Measurements from ENCODE around the gene FOSB.

Gene FOSB

DNA sequence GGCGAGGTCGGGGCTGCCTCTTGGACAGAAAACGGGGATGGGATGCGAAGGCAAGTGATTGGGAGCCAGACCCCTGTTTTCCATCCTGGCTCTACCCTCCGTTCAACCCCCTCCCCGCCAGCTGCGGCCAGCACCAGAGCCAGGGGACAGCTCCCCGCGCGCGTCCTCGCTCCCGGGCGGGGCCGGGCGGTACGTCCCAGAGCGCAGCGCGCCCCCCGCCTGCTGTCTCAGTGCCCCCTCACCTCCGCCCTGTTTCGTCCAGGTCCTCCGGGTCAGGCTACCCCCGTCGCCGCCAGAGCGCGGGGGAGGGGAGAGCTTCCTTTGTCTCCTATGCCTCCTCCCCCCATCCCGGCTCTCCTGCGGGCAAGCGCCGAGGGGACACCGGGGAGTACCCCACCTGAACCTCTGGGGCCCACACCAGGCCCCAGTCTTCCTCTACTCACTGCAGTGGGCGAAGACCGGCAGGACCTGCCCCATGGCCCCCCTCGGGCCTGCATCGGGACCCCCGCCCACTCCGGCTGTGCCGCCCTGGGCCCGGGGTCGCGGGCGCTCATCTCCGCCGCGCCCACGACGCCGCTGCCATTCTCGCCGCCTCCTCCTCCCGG lies 28.7 kb downstream of the FOSB start:
- Histone ChIP-seq H3K27me3 (peaks cover 43 to 69% (median 64%) of the 10 kb centered on the region in 11 experiments), H4K20me1 (peaks cover 0 to 43% (median 25%) of the 10 kb centered on the region in 11 experiments; a peak in 13 of 22 replicates), H3K4me3 (peak overlapping the region; percentile 68 to 96 (median 76)), H3K9ac (peak overlapping the region; percentile 60 to 81 (median 74)), H3K9me3 (replicated peaks in 1 of 11) (peaks cover 0 to 9% (median 0%) of the 10 kb centered on the region in 11 experiments; a peak in 1 of 22 replicates), H3K27ac (peak overlapping the region in 10 of 11 experiments; percentile 14 to 55 (median 42); a peak in 12 of 22 replicates), H3K4me2 (peak overlapping the region; percentile 96 to 100 (median 100)), H3K36me3 (peaks cover 0 to 12% (median 0%) of the 10 kb centered on the region in 11 experiments; a peak in 4 of 22 replicates), H3K4me1 (peaks cover 49 to 74% (median 56%) of the 10 kb centered on the region in 10 experiments)
- no peak for TF ChIP-seq Cebpa-rat (IDR thresholded peaks at IDR 0.05)

DNA sequence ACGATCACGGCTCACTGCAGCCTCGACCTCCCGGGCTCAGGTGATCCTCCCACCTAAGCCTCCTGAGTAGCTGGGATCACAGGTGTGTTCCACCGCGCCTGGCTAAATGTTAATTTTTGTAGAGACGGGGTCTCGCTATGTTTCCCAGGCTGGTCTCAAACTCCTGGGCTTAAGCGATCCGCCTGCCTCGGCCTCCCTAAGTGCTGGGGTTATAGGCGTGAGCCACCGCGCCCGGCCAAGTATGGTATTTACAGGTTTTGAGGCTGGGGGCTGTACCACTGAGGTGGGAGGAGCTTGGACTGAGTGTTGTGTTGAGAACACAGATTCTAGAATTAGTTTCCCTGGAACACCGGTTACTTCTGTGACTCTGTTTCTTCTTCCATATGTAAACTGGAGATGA lies 30.0 kb downstream of the FOSB start:
- peak overlapping the region in 3 of 10 experiments; percentile 26 to 89 (median 84); a peak in 2 of 20 replicates for H3K4me3 ChIP-seq

DNA sequence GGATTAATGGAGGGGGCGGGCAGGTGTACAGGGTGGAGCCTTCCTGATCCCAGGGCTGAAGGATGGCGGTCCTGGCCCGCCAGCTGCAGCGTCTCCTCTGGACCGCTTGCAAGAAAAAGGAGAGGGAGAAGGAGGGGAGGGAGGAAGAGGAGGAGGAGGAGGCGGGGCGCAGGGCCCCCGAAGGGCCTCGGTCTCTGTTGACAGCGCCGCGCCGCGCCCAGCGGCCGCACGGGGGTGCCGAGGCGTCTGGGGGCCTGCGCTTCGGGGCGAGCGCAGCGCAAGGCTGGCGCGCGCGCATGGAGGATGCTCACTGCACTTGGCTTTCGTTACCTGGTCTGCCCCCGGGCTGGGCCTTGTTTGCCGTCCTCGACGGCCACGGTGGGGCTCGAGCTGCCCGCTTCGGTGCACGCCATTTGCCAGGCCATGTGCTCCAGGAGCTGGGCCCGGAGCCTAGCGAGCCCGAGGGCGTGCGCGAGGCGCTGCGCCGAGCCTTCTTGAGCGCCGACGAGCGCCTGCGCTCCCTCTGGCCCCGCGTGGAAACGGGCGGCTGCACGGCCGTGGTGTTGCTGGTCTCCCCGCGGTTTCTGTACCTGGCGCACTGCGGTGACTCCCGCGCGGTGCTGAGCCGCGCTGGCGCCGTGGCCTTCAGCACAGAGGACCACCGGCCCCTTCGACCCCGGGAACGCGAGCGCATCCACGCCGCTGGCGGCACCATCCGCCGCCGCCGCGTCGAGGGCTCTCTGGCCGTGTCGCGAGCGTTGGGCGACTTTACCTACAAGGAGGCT lies 30.8 kb downstream of the FOSB start, which contains the start of gene PPM1N:
Gene PPM1N, plus strand, starts transcription at position 33 of the 785 bp plus-strand sequence. Its CDS starts 30 bp downstream, at position 63.
- H3K9ac ChIP-seq: peak within 1 kb of the TSS in 10 of 11 experiments; percentile 18 to 72 (median 62); a peak in 18 of 22 replicates
- peaks cover 0 to 43% (median 25%) of the 10 kb centered on the region in 11 experiments; a peak in 13 of 22 replicates for H4K20me1 ChIP-seq
- H3K27me3 ChIP-seq: peaks cover 43 to 71% (median 64%) of the 10 kb centered on the region in 11 experiments
- peak within 1 kb of the TSS in 5 of 11 experiments; percentile 21 to 60 (median 37); a peak in 6 of 22 replicates for H3K27ac ChIP-seq
- H3K4me3 ChIP-seq: peak within 1 kb of the TSS; percentile 56 to 96 (median 76)
- peaks cover 38 to 81% (median 55%) of the 10 kb centered on the region in 10 experiments for H3K4me1 ChIP-seq
- peaks cover 0 to 9% (median 0%) of the 10 kb centered on the region in 11 experiments; a peak in 1 of 22 replicates for H3K9me3 ChIP-seq (replicated peaks in 1 of 11)
- peak within 1 kb of the TSS; percentile 83 to 100 (median 99) for H3K4me2 ChIP-seq
- TF ChIP-seq Cebpa-rat (IDR thresholded peaks at IDR 0.05): no peak
- H3K36me3 ChIP-seq: peaks cover 0 to 12% (median 0%) of the 10 kb centered on the region in 11 experiments; a peak in 4 of 22 replicates

More for the DNA sequence above, 30.0 kb downstream of the FOSB start:
- Histone ChIP-seq H3K9ac (peak overlapping the region in 1 of 11 experiments; percentile 27; a peak in 1 of 22 replicates), H3K27me3 (peaks cover 43 to 71% (median 64%) of the 10 kb centered on the region in 11 experiments), H3K27ac (no peak overlapping the region), H3K36me3 (peaks cover 0 to 12% (median 0%) of the 10 kb centered on the region in 11 experiments; a peak in 4 of 22 replicates), H3K4me2 (peak overlapping the region; percentile 76 to 100 (median 97)), H3K9me3 (replicated peaks in 1 of 11) (peaks cover 0 to 9% (median 0%) of the 10 kb centered on the region in 11 experiments; a peak in 1 of 22 replicates), H3K4me1 (peaks cover 46 to 78% (median 62%) of the 10 kb centered on the region in 10 experiments), H4K20me1 (peaks cover 0 to 43% (median 25%) of the 10 kb centered on the region in 11 experiments; a peak in 13 of 22 replicates)
- TF ChIP-seq Cebpa-rat (IDR thresholded peaks at IDR 0.05): no peak

DNA sequence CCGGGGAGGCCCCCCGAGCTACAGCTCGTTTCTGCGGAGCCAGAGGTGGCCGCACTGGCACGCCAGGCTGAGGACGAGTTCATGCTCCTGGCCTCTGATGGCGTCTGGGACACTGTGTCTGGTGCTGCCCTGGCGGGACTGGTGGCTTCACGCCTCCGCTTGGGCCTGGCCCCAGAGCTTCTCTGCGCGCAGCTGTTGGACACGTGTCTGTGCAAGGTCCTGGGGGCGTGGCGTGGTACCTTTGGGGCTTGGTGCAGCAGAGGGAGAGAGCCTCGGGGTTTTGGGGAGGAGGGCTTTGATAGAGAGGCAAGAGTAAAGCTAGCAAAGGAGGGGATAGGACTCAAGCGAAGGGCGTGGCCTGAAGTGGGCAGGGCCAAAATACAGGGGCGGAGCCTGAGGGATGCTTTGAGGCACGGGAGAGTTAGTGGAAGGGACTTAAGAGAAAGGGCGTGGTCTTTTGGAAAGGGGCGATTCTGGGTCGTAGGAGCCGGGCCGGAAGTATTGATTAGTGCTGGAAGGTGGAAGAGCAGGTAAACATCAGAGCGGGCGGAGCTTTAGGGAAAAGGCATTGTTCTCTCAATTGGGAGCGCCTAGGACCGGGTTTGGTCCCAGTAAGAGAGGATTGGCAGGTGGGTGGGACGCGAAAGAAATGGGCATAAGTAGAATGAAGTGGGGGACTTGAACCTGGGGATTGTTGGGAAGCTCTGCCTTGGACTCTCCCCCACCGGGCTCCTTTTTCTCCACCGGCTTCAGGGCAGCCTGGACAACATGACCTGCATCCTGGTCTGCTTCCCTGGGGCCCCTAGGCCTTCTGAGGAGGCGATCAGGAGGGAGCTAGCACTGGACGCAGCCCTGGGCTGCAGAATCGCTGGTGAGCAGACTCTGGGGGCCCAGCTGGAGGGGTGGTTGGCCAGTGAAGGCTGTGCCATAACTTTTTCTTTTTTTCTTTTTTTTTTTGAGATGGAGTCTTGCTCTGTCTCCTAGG lies 31.7 kb downstream of the FOSB start:
- Histone ChIP-seq H3K36me3 (peaks cover 0 to 6% (median 0%) of the 10 kb centered on the region in 11 experiments; a peak in 4 of 22 replicates), H3K4me2 (peak overlapping the region; percentile 76 to 100 (median 97)), H4K20me1 (peaks cover 0 to 36% (median 19%) of the 10 kb centered on the region in 11 experiments; a peak in 13 of 22 replicates), H3K27ac (no peak overlapping the region), H3K9ac (no peak overlapping the region), H3K4me1 (peaks cover 34 to 82% (median 56%) of the 10 kb centered on the region in 10 experiments), H3K27me3 (peaks cover 43 to 66% (median 58%) of the 10 kb centered on the region in 11 experiments), H3K4me3 (peak overlapping the region in 7 of 10 experiments; percentile 21 to 89 (median 46); a peak in 8 of 20 replicates), H3K9me3 (replicated peaks in 1 of 11) (peaks cover 0 to 9% (median 0%) of the 10 kb centered on the region in 11 experiments; a peak in 1 of 22 replicates)
- TF ChIP-seq Cebpa-rat (IDR thresholded peaks at IDR 0.05): no peak

DNA sequence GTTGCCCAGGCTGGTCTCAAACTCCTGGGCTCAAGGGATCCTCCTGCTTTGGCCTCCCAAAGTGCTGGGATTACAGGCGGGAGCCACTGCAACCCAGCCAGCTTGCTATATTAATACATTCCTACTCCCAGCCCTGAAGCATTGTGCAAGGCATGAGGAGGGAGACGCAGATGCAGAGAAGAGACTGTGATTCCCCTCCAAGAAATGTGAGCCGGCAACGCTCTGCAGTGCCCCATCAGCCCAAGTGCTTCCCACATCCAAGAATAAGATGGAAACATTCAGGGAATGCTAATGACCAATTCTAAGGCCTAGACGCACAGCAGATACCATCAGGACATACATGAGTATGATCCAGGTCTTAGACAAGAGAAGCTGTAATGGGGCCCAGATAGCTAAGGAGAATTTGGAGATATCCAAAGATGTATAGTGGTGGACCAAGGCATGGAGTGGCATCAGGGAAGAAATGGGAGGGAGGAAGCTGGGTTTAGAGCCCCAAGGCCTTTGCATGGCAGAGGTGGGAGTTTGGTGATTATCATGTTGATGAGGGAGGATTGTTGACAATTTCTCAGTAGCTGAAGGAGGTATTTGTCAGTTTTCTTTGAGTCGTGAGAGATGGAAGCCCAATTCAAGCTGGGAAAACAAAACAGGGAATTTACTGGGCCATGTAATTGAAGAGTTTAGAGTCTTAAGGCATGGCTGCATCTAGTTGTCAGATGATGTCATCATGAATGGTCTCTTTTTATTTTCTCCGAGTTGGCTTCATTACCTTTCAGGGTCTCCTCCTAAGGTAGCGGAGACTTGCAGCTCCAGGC lies 33.3 kb downstream of the FOSB start:
- Histone ChIP-seq H3K4me1 (peaks cover 40 to 93% (median 67%) of the 10 kb centered on the region in 10 experiments), H4K20me1 (peaks cover 0 to 22% (median 10%) of the 10 kb centered on the region in 11 experiments; a peak in 13 of 22 replicates), H3K4me3 (peak overlapping the region in 1 of 10 experiments; percentile 20; a peak in 1 of 20 replicates), H3K36me3 (no peaks in the 10 kb centered on the region), H3K9me3 (replicated peaks in 1 of 11) (peaks cover 0 to 9% (median 0%) of the 10 kb centered on the region in 11 experiments; a peak in 1 of 22 replicates), H3K4me2 (peak overlapping the region in 10 of 11 experiments; percentile 39 to 99 (median 66); a peak in 20 of 22 replicates), H3K9ac (peak overlapping the region in 2 of 11 experiments; percentile 69 to 72; a peak in 2 of 22 replicates), H3K27me3 (peaks cover 28 to 50% (median 41%) of the 10 kb centered on the region in 11 experiments), H3K27ac (peak overlapping the region in 3 of 11 experiments; percentile 73 to 85 (median 79); a peak in 6 of 22 replicates)
- no peak for TF ChIP-seq Cebpa-rat (IDR thresholded peaks at IDR 0.05)

DNA sequence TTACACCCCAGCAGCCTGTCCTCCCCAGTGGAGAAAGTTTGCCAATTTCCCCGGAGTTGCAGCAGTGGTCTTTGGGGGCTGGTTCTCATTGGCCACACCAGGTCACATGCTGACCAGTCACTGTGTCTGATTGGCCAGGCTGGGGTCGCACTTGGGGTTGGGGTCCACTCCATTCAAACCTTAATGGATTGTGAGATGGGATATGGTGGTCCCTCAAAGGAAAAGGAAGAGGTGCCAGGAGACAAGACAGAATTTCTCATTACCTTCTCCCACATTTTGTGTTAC lies 33.9 kb downstream of the FOSB start:
- Histone ChIP-seq H3K9me3 (replicated peaks in 1 of 11) (peaks cover 0 to 9% (median 0%) of the 10 kb centered on the region in 11 experiments; a peak in 1 of 22 replicates), H3K27me3 (peaks cover 23 to 44% (median 36%) of the 10 kb centered on the region in 11 experiments), H3K4me2 (peak overlapping the region; percentile 39 to 99 (median 64); a peak in 21 of 22 replicates), H3K36me3 (no peaks in the 10 kb centered on the region), H3K9ac (peak overlapping the region in 3 of 11 experiments; percentile 48 to 72 (median 69); a peak in 5 of 22 replicates), H3K27ac (peak overlapping the region in 4 of 11 experiments; percentile 43 to 85 (median 76); a peak in 7 of 22 replicates), H3K4me1 (peaks cover 38 to 90% (median 69%) of the 10 kb centered on the region in 10 experiments), H3K4me3 (no peak overlapping the region; a peak in 1 of 20 replicates), H4K20me1 (peaks cover 0 to 21% (median 10%) of the 10 kb centered on the region in 11 experiments; a peak in 10 of 22 replicates)
- no peak for TF ChIP-seq Cebpa-rat (IDR thresholded peaks at IDR 0.05)

All from BLaER1 treated with 17β-estradiol and CSF1 and Interleukin-3, amounts not matched to agents 10 nM and 100 nM (cell line).